IMR-90 (cell line): ENCODE results near the gene IMMP1L. TPM values are rescaled to one million over a fixed set of nuclear protein-coding genes. Genes with fewer than 3 reads are reported as not detected.

Source experiments
- ATAC-seq: fragments of 200-7000 bp; cut with Tn5 transposase; 2 replicates; pipeline ENCODE4 v1.9.1; 2020; ENCODE audit warnings: low read depth, mild to moderate bottlenecking, moderate library complexity
- BruUV-seq: library from RNA; stranded (reverse); fragments of 400-500 nt; replicated peaks from 2 replicates; lab custom pipeline; 2021; lab: Mats Ljungman, UMichigan
- CTCF ChIA-PET: fragments of 300-600 bp; formaldehyde crosslinking; extraction: SDS; loops from one replicate; lab custom pipeline; 2021; ENCODE audit warnings: antibody characterized with exemption; lab: Yijun Ruan, JAX
- POLR2A ChIA-PET: fragments of 300-600 bp; sonication (Branson Sonifier 250); formaldehyde crosslinking; loops from one replicate; lab custom pipeline; 2022; ENCODE audit warnings: antibody characterized with exemption; ENCODE audit not compliant: unreplicated experiment; lab: Charles Lee
- DNase-seq: peaks from one replicate; pipeline ENCODE4 v3.0.0; 2013
- H2AFZ ChIP-seq: replicated peaks from 2 replicates; pipeline ENCODE3; 2013; ENCODE audit warnings: low read length, mild to moderate bottlenecking; ENCODE audit not compliant: poor library complexity
- H2AK5ac ChIP-seq: 2 replicates; pipeline ENCODE4 v1.6.1; 2013; ENCODE audit warnings: low read depth, low read length, inconsistent platforms
- H2AK9ac ChIP-seq: replicated peaks from 2 replicates; pipeline ENCODE3; 2013; ENCODE audit warnings: mild to moderate bottlenecking, low read depth, low read length, moderate library complexity; ENCODE audit not compliant: poor library complexity
- H2BK120ac ChIP-seq: 2 replicates; pipeline ENCODE4 v1.6.1; 2013; ENCODE audit warnings: low read depth, low read length, inconsistent platforms
- H2BK15ac ChIP-seq: 3 replicates; pipeline ENCODE4 v1.6.1; 2013; ENCODE audit warnings: low read depth, low read length, inconsistent platforms
- H2BK20ac ChIP-seq: 2 replicates; pipeline ENCODE4 v1.6.1; 2013; ENCODE audit warnings: low read depth, mild to moderate bottlenecking, inconsistent platforms, low read length, moderate library complexity
- H2BK5ac ChIP-seq: 2 replicates; pipeline ENCODE4 v1.6.1; 2013; ENCODE audit warnings: mild to moderate bottlenecking, low read depth, low read length, inconsistent platforms; ENCODE audit not compliant: poor library complexity, severe bottlenecking
- H3K14ac ChIP-seq: replicated peaks from 2 replicates; pipeline ENCODE4 v1.6.1; 2013; ENCODE audit warnings: low read depth, low read length, inconsistent platforms
- H3K18ac ChIP-seq: 2 replicates; pipeline ENCODE4 v1.6.1; 2013; ENCODE audit warnings: low read depth, low read length, control low read depth
- H3K23ac ChIP-seq: 2 replicates; pipeline ENCODE4 v1.6.1; 2013; ENCODE audit warnings: low read depth, low read length, inconsistent platforms
- H3K27ac ChIP-seq: 2 replicates; pipeline ENCODE4 v1.5.1; 2013; ENCODE audit warnings: mild to moderate bottlenecking, control low read depth, low read length; ENCODE audit not compliant: insufficient read depth
- H3K27me3 ChIP-seq: 2 replicates; pipeline ENCODE4 v1.6.1; 2013; ENCODE audit warnings: low read length; ENCODE audit not compliant: control insufficient read depth, insufficient read depth
- H3K36me3 ChIP-seq: 2 replicates; pipeline ENCODE4 v1.6.1; 2013; ENCODE audit warnings: low read length, mixed read lengths; ENCODE audit not compliant: control insufficient read depth, insufficient read depth
- H3K4ac ChIP-seq: 2 replicates; pipeline ENCODE4 v1.6.1; 2013; ENCODE audit warnings: low read depth, low read length, inconsistent platforms
- H3K4me1 ChIP-seq: 2 replicates; pipeline ENCODE4 v1.6.1; 2013; ENCODE audit warnings: low read length, mixed read lengths; ENCODE audit not compliant: control insufficient read depth, insufficient read depth
- H3K4me2 ChIP-seq: 2 replicates; pipeline ENCODE4 v1.6.1; 2013; ENCODE audit warnings: low read depth, mild to moderate bottlenecking, control low read depth, low read length, moderate library complexity
- H3K4me3 ChIP-seq: 2 replicates; pipeline ENCODE4 v1.5.1; 2013; ENCODE audit warnings: low read depth, mild to moderate bottlenecking, control low read depth, low read length, moderate library complexity; ENCODE audit not compliant: insufficient read depth
- H3K56ac ChIP-seq: 2 replicates; pipeline ENCODE4 v1.6.1; 2013; ENCODE audit warnings: low read length, inconsistent platforms; ENCODE audit not compliant: insufficient read depth; ENCODE audit errors: extremely low read depth
- H3K79me1 ChIP-seq, 2 experiments: 2 replicates each; pipeline ENCODE4 v1.6.1; 2013; ENCODE audit warnings: low read length in 2 of 2, inconsistent platforms in 1 of 2, low read depth in 1 of 2
- H3K9ac ChIP-seq: 2 replicates; pipeline ENCODE4 v1.6.1; 2013; ENCODE audit warnings: low read depth, low read length, control low read depth
- H3K9me1 ChIP-seq: 2 replicates; pipeline ENCODE4 v1.6.1; 2013; ENCODE audit warnings: low read length, inconsistent platforms; ENCODE audit not compliant: insufficient read depth
- H3K9me3 ChIP-seq: 2 replicates; pipeline ENCODE4 v1.6.1; 2013; ENCODE audit warnings: low read length; ENCODE audit not compliant: control insufficient read depth, insufficient read depth
- H4K20me1 ChIP-seq: 2 replicates; pipeline ENCODE4 v1.6.1; 2013; ENCODE audit warnings: low read length, inconsistent platforms; ENCODE audit not compliant: insufficient read depth
- H4K5ac ChIP-seq: 2 replicates; pipeline ENCODE4 v1.6.1; 2013; ENCODE audit warnings: mild to moderate bottlenecking, low read depth, low read length, control low read depth
- H4K8ac ChIP-seq, 2 experiments: 2 replicates each; pipeline ENCODE4 v1.6.1; 2013; ENCODE audit warnings: low read depth in 2 of 2, low read length in 2 of 2, control low read depth in 1 of 2, inconsistent platforms in 1 of 2
- H4K91ac ChIP-seq: 2 replicates; pipeline ENCODE4 v1.6.1; 2013; ENCODE audit warnings: low read depth, low read length, inconsistent platforms; ENCODE audit not compliant: insufficient read depth
- CHD1 ChIP-seq: IDR thresholded peaks from 2 replicates; pipeline ENCODE4 v1.6.1; 2012; ENCODE audit warnings: low read depth, low read length, improper control_type of control experiment
- MAFK ChIP-seq: IDR thresholded peaks from 2 replicates; pipeline ENCODE4 v1.6.1; 2012; ENCODE audit warnings: low read depth, low read length, improper control_type of control experiment
- MAZ ChIP-seq: IDR thresholded peaks from 2 replicates; pipeline ENCODE4 v1.6.1; 2012; ENCODE audit warnings: low read depth, mild to moderate bottlenecking, low read length, improper control_type of control experiment, moderate library complexity, borderline replicate concordance
- MXI1 ChIP-seq: IDR thresholded peaks from 2 replicates; pipeline ENCODE4 v1.6.1; 2012; ENCODE audit warnings: low read depth, mild to moderate bottlenecking, low read length, moderate library complexity, borderline replicate concordance
- NFE2L2 ChIP-seq: fragments of 150-350 bp; IDR thresholded peaks from 2 replicates; pipeline ENCODE4 v1.6.1; 2016; ENCODE audit warnings: low read depth, mild to moderate bottlenecking, low read length
- RAD21 ChIP-seq: IDR thresholded peaks from 2 replicates; pipeline ENCODE4 v1.6.1; 2012; ENCODE audit warnings: low read length, improper control_type of control experiment
- RCOR1 ChIP-seq: IDR thresholded peaks from 2 replicates; pipeline ENCODE4 v1.6.1; 2012; ENCODE audit warnings: mild to moderate bottlenecking, low read length, improper control_type of control experiment; ENCODE audit not compliant: insufficient replicate concordance
- RFX5 ChIP-seq: IDR thresholded peaks from 2 replicates; pipeline ENCODE4 v1.8.0; 2012; ENCODE audit warnings: low read depth, mild to moderate bottlenecking, low read length, moderate library complexity
- WGBS, 2 experiments: methylation state at CpG; one replicate each; pipeline versions ENCODE4 v1.1.5 to v1.1.7; 2013; ENCODE audit warnings: missing lambda C conversion rate in 2 of 2; ENCODE audit not compliant: insufficient read length in 1 of 2; ENCODE audit errors: extremely low coverage in 2 of 2; 5-methylcytosine and 5-hydroxymethylcytosine counted together
- dilution Hi-C: fragments of 300-500 bp; cut with HindIII; formaldehyde crosslinking; loops from one replicate; pipeline ENCODE4 v1.14.3; 2018; ENCODE audit warnings: low sequenced_read_pairs; ENCODE audit not compliant: unreplicated experiment
- in situ Hi-C: fragments of 300-500 bp; cut with MboI; formaldehyde crosslinking; loops from 3 replicates; pipeline ENCODE4 v1.14.3; 2019; ENCODE audit warnings: low sequenced_read_pairs, inconsistent platforms, mixed read lengths
- intact Hi-C: fragments of 100-400 bp; cut with micrococcal nuclease; formaldehyde crosslinking; loops from 2 replicates; pipeline ENCODE4 v1.10.0; 2022
- polyA plus RNA-seq, 3 experiments: library from polyadenylated mRNA; depleted of rRNA; stranded (reverse); fragments of >200 nt; gene quantifications; 2 replicates each; pipeline ENCODE4 v1.2.3, GENCODE V29; 2012; ENCODE audit warnings: low replicate concordance in 1 of 3
- total RNA-seq: library from RNA; depleted of rRNA; stranded (reverse); fragments of >200 nt; gene quantifications from 2 replicates; pipeline ENCODE4 v1.2.3, GENCODE V29; 2012
- TF ChIP-seq, protein P1 (sequence below): fragments of 150-350 bp; IDR thresholded peaks from 2 replicates; pipeline ENCODE4 v1.6.1; 2016; ENCODE audit warnings: low read depth, mild to moderate bottlenecking, low read length, moderate library complexity, borderline replicate concordance
- TF ChIP-seq, protein P2 (sequence below): fragments of 150-350 bp; IDR thresholded peaks from 2 replicates; pipeline ENCODE4 v1.6.1; 2017; ENCODE audit warnings: mild to moderate bottlenecking, antibody characterized with exemption, low read length, low read depth

IMMP1L gene
- total and polyA plus RNA-seq, 2 of the 4 experiments (the other 2 are of a cell fraction) = 5.0 to 10.7 TPM

DNA sequence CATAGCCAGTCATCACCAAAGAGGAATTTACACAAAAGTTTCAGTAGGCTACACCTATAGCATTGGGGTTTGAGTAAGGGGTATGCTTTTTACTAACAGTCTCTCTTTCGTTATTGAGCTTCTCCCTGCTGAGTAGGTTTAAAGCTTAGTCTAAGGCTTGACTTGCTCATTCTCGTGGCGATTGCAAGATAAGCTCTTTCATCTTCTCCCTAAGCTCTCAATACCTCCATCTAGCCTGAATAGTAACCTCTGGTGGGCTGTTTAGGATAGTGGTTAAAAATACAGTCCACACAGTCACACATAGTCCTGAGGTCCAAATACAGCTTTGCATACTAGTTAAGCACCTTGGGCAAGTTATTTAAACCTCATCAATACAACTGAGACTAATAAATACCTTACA lies 65.6 kb downstream of the IMMP1L start:
- no peak for ATAC-seq
- Histone ChIP-seq H3K27me3 (no peaks in the 10 kb centered on the region), H2AK9ac (no peak overlapping the region), H4K5ac (no peak overlapping the region), H4K91ac (no peak overlapping the region), H3K9me1 (no peaks in the 10 kb centered on the region), H3K9ac (no peak overlapping the region), H2BK20ac (no peak overlapping the region), H2BK120ac (no peak overlapping the region), H2BK15ac (no peak overlapping the region), H2AK5ac (no peak overlapping the region), H4K20me1 (no peaks in the 10 kb centered on the region), H3K56ac (no peak overlapping the region), H3K4me2 (no peak overlapping the region), H2AFZ (no peak overlapping the region), H4K8ac (no peak overlapping the region), H3K4me3 (no peak overlapping the region), H3K9me3 (no peaks in the 10 kb centered on the region), H3K23ac (no peak overlapping the region), H3K4me1 (no peaks in the 10 kb centered on the region), H3K4ac (no peak overlapping the region), H3K27ac (no peak overlapping the region), H3K14ac (no peak overlapping the region), H3K36me3 (no peaks in the 10 kb centered on the region), H3K18ac (no peak overlapping the region), H3K79me1 (no peaks in the 10 kb centered on the region), H2BK5ac (no peak overlapping the region)
- no peak for TF ChIP-seq RFX5
- TF ChIP-seq MAZ = no peak
- no peak for TF ChIP-seq MAFK
- TF ChIP-seq, protein P1, sequence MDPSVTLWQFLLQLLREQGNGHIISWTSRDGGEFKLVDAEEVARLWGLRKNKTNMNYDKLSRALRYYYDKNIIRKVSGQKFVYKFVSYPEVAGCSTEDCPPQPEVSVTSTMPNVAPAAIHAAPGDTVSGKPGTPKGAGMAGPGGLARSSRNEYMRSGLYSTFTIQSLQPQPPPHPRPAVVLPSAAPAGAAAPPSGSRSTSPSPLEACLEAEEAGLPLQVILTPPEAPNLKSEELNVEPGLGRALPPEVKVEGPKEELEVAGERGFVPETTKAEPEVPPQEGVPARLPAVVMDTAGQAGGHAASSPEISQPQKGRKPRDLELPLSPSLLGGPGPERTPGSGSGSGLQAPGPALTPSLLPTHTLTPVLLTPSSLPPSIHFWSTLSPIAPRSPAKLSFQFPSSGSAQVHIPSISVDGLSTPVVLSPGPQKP = no peak
- TF ChIP-seq CHD1 = no peak
- no peak for TF ChIP-seq NFE2L2
- no peak for TF ChIP-seq RAD21
- no peak for TF ChIP-seq MXI1
- TF ChIP-seq, protein P2, sequence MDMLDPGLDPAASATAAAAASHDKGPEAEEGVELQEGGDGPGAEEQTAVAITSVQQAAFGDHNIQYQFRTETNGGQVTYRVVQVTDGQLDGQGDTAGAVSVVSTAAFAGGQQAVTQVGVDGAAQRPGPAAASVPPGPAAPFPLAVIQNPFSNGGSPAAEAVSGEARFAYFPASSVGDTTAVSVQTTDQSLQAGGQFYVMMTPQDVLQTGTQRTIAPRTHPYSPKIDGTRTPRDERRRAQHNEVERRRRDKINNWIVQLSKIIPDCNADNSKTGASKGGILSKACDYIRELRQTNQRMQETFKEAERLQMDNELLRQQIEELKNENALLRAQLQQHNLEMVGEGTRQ = no peak
- TF ChIP-seq RCOR1 = no peak
- WGBS, 2 experiments = no CpG with 5 or more reads among the region's 3 CpGs
- ChIA-PET POLR2A (no interaction called here), CTCF (interaction anchor here (1.1 kb wide), 1 partner anchor 14 kb away, joined by 3 read pairs; no protein-coding TSS in a partner anchor)
- dilution Hi-C loops = no loop called here
- intact Hi-C loops = no loop called here
- no TSS peak for BruUV-seq
- no peak for DNase-seq
- in situ Hi-C loops = no loop called here
